Stimulated activated CD4-positive, alpha-beta T cell treated with anti-CD3 and anti-CD28 coated beads, Interleukin-4, amount 100 ng/mL, for 1 hour (primary cell): ENCODE results near the gene TTC33.

Source experiments
- DNase-seq: peaks from one replicate; pipeline ENCODE4 v3.0.0-alpha.2; 2020

Gene TTC33

GRCh38 chr5:40465416-40465815 lies 290.3 kb downstream of the TTC33 start:
- DNase-seq: no peak

GRCh38 chr5:40464511-40464910 lies 291.2 kb downstream of the TTC33 start:
- DNase-seq: no peak
